PC-9 (cell line): ENCODE data around the gene CD226.

Experiments used
- EZH2 ChIP-seq: fragments of 200-600 bp; sonication (generic); IDR thresholded peaks from 2 replicates; pipeline ENCODE4 v1.8.0; 2017; ENCODE audit warnings: antibody characterized with exemption, low read depth
- TF ChIP-seq, protein P1 (sequence below): fragments of 200-600 bp; sonication (generic); conservative IDR thresholded peaks from 2 replicates; pipeline ENCODE4 v1.6.1; 2017; ENCODE audit warnings: mixed run types, antibody characterized with exemption, mild to moderate bottlenecking, moderate library complexity

DNA sequence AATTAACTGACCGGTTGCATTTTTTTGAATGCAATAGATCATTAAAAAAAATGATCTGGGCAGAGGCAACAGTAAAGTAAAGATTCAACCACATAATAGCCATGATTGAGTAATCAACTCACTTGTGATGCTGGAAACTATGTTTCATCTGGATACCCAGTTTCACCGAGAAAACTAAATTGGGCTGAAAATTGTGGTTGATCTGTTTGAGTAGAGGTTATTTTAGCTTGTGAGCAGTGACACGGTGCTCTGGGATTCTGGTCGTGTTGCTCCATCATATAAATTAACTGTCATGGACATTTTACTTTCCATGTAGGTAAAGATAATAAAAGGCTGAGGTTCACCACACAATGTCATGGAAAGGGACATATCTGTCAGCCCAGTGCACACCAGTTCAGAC lies 58.7 kb downstream of the CD226 start:
- TF ChIP-seq, protein P1, sequence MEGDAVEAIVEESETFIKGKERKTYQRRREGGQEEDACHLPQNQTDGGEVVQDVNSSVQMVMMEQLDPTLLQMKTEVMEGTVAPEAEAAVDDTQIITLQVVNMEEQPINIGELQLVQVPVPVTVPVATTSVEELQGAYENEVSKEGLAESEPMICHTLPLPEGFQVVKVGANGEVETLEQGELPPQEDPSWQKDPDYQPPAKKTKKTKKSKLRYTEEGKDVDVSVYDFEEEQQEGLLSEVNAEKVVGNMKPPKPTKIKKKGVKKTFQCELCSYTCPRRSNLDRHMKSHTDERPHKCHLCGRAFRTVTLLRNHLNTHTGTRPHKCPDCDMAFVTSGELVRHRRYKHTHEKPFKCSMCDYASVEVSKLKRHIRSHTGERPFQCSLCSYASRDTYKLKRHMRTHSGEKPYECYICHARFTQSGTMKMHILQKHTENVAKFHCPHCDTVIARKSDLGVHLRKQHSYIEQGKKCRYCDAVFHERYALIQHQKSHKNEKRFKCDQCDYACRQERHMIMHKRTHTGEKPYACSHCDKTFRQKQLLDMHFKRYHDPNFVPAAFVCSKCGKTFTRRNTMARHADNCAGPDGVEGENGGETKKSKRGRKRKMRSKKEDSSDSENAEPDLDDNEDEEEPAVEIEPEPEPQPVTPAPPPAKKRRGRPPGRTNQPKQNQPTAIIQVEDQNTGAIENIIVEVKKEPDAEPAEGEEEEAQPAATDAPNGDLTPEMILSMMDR, result no peak
- no peak for TF ChIP-seq EZH2
